Esophagus muscularis mucosa (tissue), 4 donors: ENCODE data around the gene ASGR1. TPM values are rescaled to one million over a fixed set of nuclear protein-coding genes. Genes with fewer than 3 reads are reported as not detected.

Source experiments
- DNase-seq: peaks from one replicate; pipeline ENCODE4 v3.0.0-alpha.2; 2017; ENCODE audit errors: extremely low spot score
- H3K27ac ChIP-seq, 4 donors: fragments of 200-600 bp; sonication (generic); replicated peaks in 1 of 4; 1 replicate in 3 of 4; 2 replicates in 1 of 4; pipeline ENCODE4 v1.5.1; 2016 to 2019; ENCODE audit warnings: mild to moderate bottlenecking in 1 of 4
- H3K27me3 ChIP-seq, 4 donors: fragments of 200-600 bp; sonication (generic); one replicate each; pipeline versions ENCODE4 v1.5.1 to v1.6.0; 2016 to 2019
- H3K36me3 ChIP-seq, 4 donors: fragments of 200-600 bp; sonication (generic); one replicate each; pipeline ENCODE4 v1.5.1; 2016 to 2019
- H3K4me1 ChIP-seq, 4 donors: fragments of 200-600 bp; sonication (generic); one replicate each; pipeline ENCODE4 v1.5.1; 2016 to 2019
- H3K4me3 ChIP-seq, 4 donors: fragments of 200-600 bp; sonication (generic); 1 replicate in 2 of 4; 2 replicates in 2 of 4; pipeline ENCODE4 v1.5.1; 2016 to 2019; ENCODE audit warnings: mild to moderate bottlenecking in 4 of 4, moderate library complexity in 1 of 4
- H3K9me3 ChIP-seq, 4 donors: fragments of 200-600 bp; sonication (generic); 1 replicate in 3 of 4; 2 replicates in 1 of 4; pipeline ENCODE4 v1.5.1; 2016 to 2019
- EP300 ChIP-seq: sonication (generic); formaldehyde crosslinking; IDR thresholded peaks from one replicate; pipeline ENCODE4 v1.6.1; 2017; ENCODE audit warnings: antibody characterized with exemption
- POLR2A ChIP-seq: fragments of 450-650 bp; IDR thresholded peaks from one replicate; pipeline ENCODE4 v1.6.1; 2017; ENCODE audit warnings: antibody characterized with exemption, moderate library complexity, mild to moderate bottlenecking, low read depth
- POLR2AphosphoS5 ChIP-seq, 2 donors: sonication (generic); formaldehyde crosslinking; IDR thresholded peaks; one replicate each; pipeline ENCODE4 v1.6.1; 2017; ENCODE audit warnings: antibody characterized with exemption in 2 of 2
- WGBS: methylation state at CpG from one replicate; pipeline ENCODE4 v1.1.5; 2018; 5-methylcytosine and 5-hydroxymethylcytosine counted together
- intact Hi-C: fragments of 100-400 bp; cut with DNase I; formaldehyde crosslinking; loops from one replicate; pipeline ENCODE4 v1.15.1; 2023
- total RNA-seq, 4 donors: library from RNA; depleted of rRNA; stranded (reverse); fragments of >200 nt; gene quantifications; one replicate each; pipeline versions ENCODE4 v1.1.0 to v1.2.1, GENCODE V29; 2016
- TF ChIP-seq, protein P1 (sequence below), 3 experiments: fragments of 200-600 bp in 2 of 3; fragments of 450-650 bp in 1 of 3; sonication (generic) in 2 of 3; IDR thresholded peaks; one replicate each; pipeline ENCODE4 v1.5.1; 2017 to 2019; ENCODE audit warnings: antibody characterized with exemption in 3 of 3, mild to moderate bottlenecking in 2 of 3, moderate library complexity in 1 of 3

ASGR1 gene
- total RNA-seq, 4 donors from 2014 or later = 0.52 to 2.5 TPM; not detected in 2

- WGBS = 73% methylated on average over 24 of the region's 24 CpGs
- H3K9me3 ChIP-seq = no peaks in the 10 kb centered on the region
- intact Hi-C loops = no loop called here
- H3K27me3 ChIP-seq = no peaks in the 10 kb centered on the region
- H3K27ac ChIP-seq = peak overlapping the region in 2 of 4 donors; percentile 19 to 22
- H3K36me3 ChIP-seq = peaks cover 0 to 17% (median 14%) of the 10 kb centered on the region in 4 donors
- no peak overlapping the region for H3K4me3 ChIP-seq
- H3K4me1 ChIP-seq = peaks cover 17 to 58% (median 56%) of the 10 kb centered on the region in 4 donors
- no peak for DNase-seq
- TF ChIP-seq, protein P1, sequence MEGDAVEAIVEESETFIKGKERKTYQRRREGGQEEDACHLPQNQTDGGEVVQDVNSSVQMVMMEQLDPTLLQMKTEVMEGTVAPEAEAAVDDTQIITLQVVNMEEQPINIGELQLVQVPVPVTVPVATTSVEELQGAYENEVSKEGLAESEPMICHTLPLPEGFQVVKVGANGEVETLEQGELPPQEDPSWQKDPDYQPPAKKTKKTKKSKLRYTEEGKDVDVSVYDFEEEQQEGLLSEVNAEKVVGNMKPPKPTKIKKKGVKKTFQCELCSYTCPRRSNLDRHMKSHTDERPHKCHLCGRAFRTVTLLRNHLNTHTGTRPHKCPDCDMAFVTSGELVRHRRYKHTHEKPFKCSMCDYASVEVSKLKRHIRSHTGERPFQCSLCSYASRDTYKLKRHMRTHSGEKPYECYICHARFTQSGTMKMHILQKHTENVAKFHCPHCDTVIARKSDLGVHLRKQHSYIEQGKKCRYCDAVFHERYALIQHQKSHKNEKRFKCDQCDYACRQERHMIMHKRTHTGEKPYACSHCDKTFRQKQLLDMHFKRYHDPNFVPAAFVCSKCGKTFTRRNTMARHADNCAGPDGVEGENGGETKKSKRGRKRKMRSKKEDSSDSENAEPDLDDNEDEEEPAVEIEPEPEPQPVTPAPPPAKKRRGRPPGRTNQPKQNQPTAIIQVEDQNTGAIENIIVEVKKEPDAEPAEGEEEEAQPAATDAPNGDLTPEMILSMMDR (IDR thresholded peaks at IDR 0.05) = no peak
- TF ChIP-seq POLR2AphosphoS5 (IDR thresholded peaks at IDR 0.05) (no peak), EP300 (no peak), POLR2A (no peak)
Measured at GRCh38 chr17:7207120-7208001, 28.2 kb upstream of the ASGR1 start.

- Histone ChIP-seq H3K4me1 (peaks cover 14 to 45% (median 39%) of the 10 kb centered on the region in 4 donors), H3K27ac (peak overlapping the region; percentile 72 to 81 (median 77)), H3K36me3 (peaks cover 6 to 32% (median 29%) of the 10 kb centered on the region in 4 donors), H3K9me3 (no peaks in the 10 kb centered on the region), H3K27me3 (no peaks in the 10 kb centered on the region), H3K4me3 (peak overlapping the region; percentile 59 to 76 (median 62))
- WGBS = 43% methylated on average over 15 of the region's 15 CpGs
- no peak for DNase-seq
- intact Hi-C loops = no loop called here
- TF ChIP-seq POLR2AphosphoS5 (IDR thresholded peaks at IDR 0.05) (no peak), EP300 (no peak), POLR2A (no peak)
- TF ChIP-seq, protein P1 (IDR thresholded peaks at IDR 0.05) = no peak
Measured at GRCh38 chr17:7205561-7205960, 26.4 kb upstream of the ASGR1 start.

- H3K9me3 ChIP-seq = no peaks in the 10 kb centered on the region
- intact Hi-C loops = no loop called here
- 2% methylated on average over 17 of the region's 34 CpGs for WGBS
- peak overlapping the region; percentile 72 to 81 (median 77) for H3K27ac ChIP-seq
- DNase-seq = peak; percentile 95
- H3K4me1 ChIP-seq = peaks cover 14 to 45% (median 38%) of the 10 kb centered on the region in 4 donors
- H3K27me3 ChIP-seq = no peaks in the 10 kb centered on the region
- H3K36me3 ChIP-seq = peaks cover 6 to 32% (median 29%) of the 10 kb centered on the region in 4 donors
- TF ChIP-seq POLR2AphosphoS5 (IDR thresholded peaks at IDR 0.05) (peak; percentile 77), EP300 (no peak), POLR2A (no peak)
- TF ChIP-seq, protein P1 (IDR thresholded peaks at IDR 0.05) = peak in 1 of 3 experiments; percentile 5
- peak overlapping the region; percentile 59 to 76 (median 62) for H3K4me3 ChIP-seq
Measured at GRCh38 chr17:7204828-7205461, 25.8 kb upstream of the ASGR1 start.

DNA sequence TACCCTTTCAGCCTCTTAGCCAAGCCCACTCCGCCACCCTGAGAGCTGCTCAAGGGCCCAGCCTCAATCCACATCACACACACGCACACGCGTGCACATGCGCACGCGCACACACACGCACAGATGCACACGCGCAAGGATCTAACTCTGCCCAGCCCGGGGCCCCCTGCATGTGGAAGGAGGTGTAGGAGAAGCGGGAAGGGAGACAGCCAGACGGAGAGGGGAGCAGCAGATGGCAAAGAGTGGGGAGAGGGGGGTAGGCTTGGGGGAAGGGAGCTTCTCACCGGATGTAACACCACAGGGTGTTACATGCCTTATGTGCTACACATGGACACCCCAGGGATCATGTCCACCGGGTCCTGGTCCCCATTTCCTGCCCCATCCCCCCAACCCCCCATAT lies 25.2 kb upstream of the ASGR1 start:
- H3K4me3 ChIP-seq = peak overlapping the region; percentile 59 to 76 (median 62)
- peaks cover 14 to 45% (median 38%) of the 10 kb centered on the region in 4 donors for H3K4me1 ChIP-seq
- peaks cover 6 to 34% (median 30%) of the 10 kb centered on the region in 4 donors for H3K36me3 ChIP-seq
- no peaks in the 10 kb centered on the region for H3K27me3 ChIP-seq
- H3K9me3 ChIP-seq = no peaks in the 10 kb centered on the region
- TF ChIP-seq, protein P1 (IDR thresholded peaks at IDR 0.05) = no peak
- TF ChIP-seq POLR2A = no peak
- no peak for TF ChIP-seq EP300
- no peak for TF ChIP-seq POLR2AphosphoS5 (IDR thresholded peaks at IDR 0.05)
- no peak for DNase-seq
- H3K27ac ChIP-seq = peak overlapping the region; percentile 72 to 81 (median 77)
- WGBS = 80% methylated on average over 13 of the region's 15 CpGs
- intact Hi-C loops = no loop called here
